Liver (tissue), 9 donors: ENCODE data around the gene ZNF8. TPM values are rescaled to one million over a fixed set of nuclear protein-coding genes. Genes with fewer than 3 reads are reported as not detected.
A peak's percentile ranks its signal among the peaks of the same experiment; 100 is the strongest.

Experiments
- DNase-seq: peaks from one replicate; pipeline ENCODE4 v3.0.0-alpha.2; 2017; ENCODE audit warnings: low spot score
- H3K27ac ChIP-seq, 2 donors: one replicate each; pipeline ENCODE4 v1.7.0; 2013; ENCODE audit warnings: inconsistent platforms in 2 of 2, low read length in 2 of 2, control low read depth in 1 of 2, low read depth in 1 of 2, mild to moderate bottlenecking in 1 of 2
- H3K27me3 ChIP-seq, 4 donors: one replicate each; pipeline versions ENCODE4 v1.6.1 to v1.7.0; 2013; ENCODE audit warnings: low read length in 3 of 4, inconsistent platforms in 1 of 4, mild to moderate bottlenecking in 1 of 4, moderate library complexity in 1 of 4; ENCODE audit not compliant: control insufficient read depth in 4 of 4, insufficient read depth in 4 of 4
- H3K36me3 ChIP-seq, 4 donors: one replicate each; pipeline versions ENCODE4 v1.6.1 to v1.7.0; 2013; ENCODE audit warnings: low read length in 3 of 4, mild to moderate bottlenecking in 3 of 4, low read depth in 1 of 4, moderate library complexity in 1 of 4; ENCODE audit not compliant: control insufficient read depth in 4 of 4, insufficient read depth in 3 of 4
- H3K4me1 ChIP-seq, 4 donors: one replicate each; pipeline versions ENCODE4 v1.6.1 to v1.7.0; 2013; ENCODE audit warnings: low read length in 3 of 4, mild to moderate bottlenecking in 3 of 4, moderate library complexity in 1 of 4; ENCODE audit not compliant: control insufficient read depth in 4 of 4, insufficient read depth in 4 of 4
- H3K4me3 ChIP-seq, 3 donors: one replicate each; pipeline versions ENCODE4 v1.6.1 to v1.7.0; 2013; ENCODE audit warnings: low read length in 3 of 3, control low read depth in 1 of 3, low read depth in 1 of 3, mild to moderate bottlenecking in 1 of 3
- H3K9ac ChIP-seq, 2 donors: one replicate each; pipeline ENCODE4 v1.7.0; 2013; ENCODE audit warnings: low read length in 2 of 2, mild to moderate bottlenecking in 2 of 2, moderate library complexity in 2 of 2, control low read depth in 1 of 2, low read depth in 1 of 2
- H3K9me3 ChIP-seq, 4 donors: one replicate each; pipeline versions ENCODE4 v1.6.1 to v1.7.0; 2013; ENCODE audit warnings: low read length in 3 of 4; ENCODE audit not compliant: control insufficient read depth in 4 of 4
- CTCF ChIP-seq: fragments of 150-350 bp; IDR thresholded peaks from 2 replicates; pipeline ENCODE4 v1.5.1; 2017; ENCODE audit warnings: improper control_type of control experiment, low read depth, low read length; ENCODE audit not compliant: missing input control
- EGR1 ChIP-seq, 2 donors: IDR thresholded peaks; 2 replicates each; pipeline ENCODE4 v1.6.1; 2016 to 2018; ENCODE audit warnings: antibody characterized with exemption in 2 of 2, low read depth in 2 of 2
- FOXA2 ChIP-seq: IDR thresholded peaks from 2 replicates; pipeline ENCODE4 v1.6.1; 2016; ENCODE audit warnings: antibody characterized with exemption
- JUND ChIP-seq, 2 donors: IDR thresholded peaks; 2 replicates each; pipeline ENCODE4 v1.6.1; 2016; ENCODE audit warnings: antibody characterized with exemption in 2 of 2
- MAX ChIP-seq: IDR thresholded peaks from 2 replicates; pipeline ENCODE4 v1.6.1; 2016; ENCODE audit warnings: antibody characterized with exemption
- RAD21 ChIP-seq, 2 donors: IDR thresholded peaks; 2 replicates each; pipeline ENCODE4 v1.6.1; 2016; ENCODE audit warnings: antibody characterized with exemption in 2 of 2, mild to moderate bottlenecking in 2 of 2
- RXRA ChIP-seq, 2 donors: IDR thresholded peaks; 2 replicates each; pipeline ENCODE4 v1.6.1; 2017 to 2018; ENCODE audit warnings: antibody characterized with exemption in 2 of 2, mild to moderate bottlenecking in 1 of 2
- YY1 ChIP-seq: IDR thresholded peaks from 2 replicates; pipeline ENCODE4 v1.6.1; 2016; ENCODE audit warnings: antibody characterized with exemption, mild to moderate bottlenecking
- ZBTB33 ChIP-seq: IDR thresholded peaks from 2 replicates; pipeline ENCODE4 v1.6.1; 2016; ENCODE audit warnings: antibody characterized with exemption
- whole genome bisulfite sequencing: extraction: QIAGEN DNeasy Blood & Tissue Kit; methylation state at CpG from one replicate; pipeline ENCODE4 v1.1.7; 2013; 5-methylcytosine and 5-hydroxymethylcytosine counted together
- polyA plus RNA-seq, 2 donors: library from polyadenylated mRNA; stranded (reverse) in 1 of 2; unstranded in 1 of 2; fragments of 200-250 nt in 1 of 2; fragments of >200 nt in 1 of 2; fragmentation: Nextera tagmentation in 1 of 2; extraction: Ambion mirVana in 1 of 2; gene quantifications; one replicate each; pipeline versions ENCODE4 v1.2.1 to v1.2.3, GENCODE V29; 2013 to 2015
- total RNA-seq, 2 donors: library from RNA; depleted of rRNA; stranded (reverse); fragments of >200 nt; gene quantifications; one replicate each; pipeline ENCODE4 v1.2.3, GENCODE V29; 2014
- TF ChIP-seq, protein P1 (sequence below): IDR thresholded peaks from 2 replicates; pipeline ENCODE4 v1.6.1; 2016; ENCODE audit warnings: antibody characterized with exemption, mild to moderate bottlenecking
- donor health status: healthy.
- donor health status: healthy.
- donor health status: healthy.
- donor health status: healthy.
- donor health status: healthy.

Gene ZNF8
- total and polyA plus RNA-seq, 4 donors: 0.37 to 4.6 (median 1.6) TPM

DNA sequence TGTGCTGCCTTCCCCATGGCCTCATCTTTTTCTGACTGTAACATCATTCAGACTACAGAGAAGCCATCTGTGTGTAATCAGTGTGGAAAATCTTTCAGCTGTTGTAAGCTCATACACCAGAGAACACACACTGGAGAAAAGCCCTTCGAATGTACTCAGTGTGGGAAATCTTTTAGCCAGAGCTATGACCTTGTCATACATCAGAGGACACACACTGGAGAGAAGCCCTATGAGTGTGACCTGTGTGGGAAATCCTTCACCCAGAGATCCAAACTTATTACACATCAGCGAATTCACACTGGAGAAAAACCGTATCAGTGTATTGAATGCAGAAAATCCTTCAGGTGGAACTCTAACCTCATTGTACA is 17.2 kb upstream of the ZNF8 start (continued):
- TF ChIP-seq MAX (no peak), JUND (IDR thresholded peaks at IDR 0.05) (no peak), RXRA (IDR thresholded peaks at IDR 0.05) (no peak)

DNA sequence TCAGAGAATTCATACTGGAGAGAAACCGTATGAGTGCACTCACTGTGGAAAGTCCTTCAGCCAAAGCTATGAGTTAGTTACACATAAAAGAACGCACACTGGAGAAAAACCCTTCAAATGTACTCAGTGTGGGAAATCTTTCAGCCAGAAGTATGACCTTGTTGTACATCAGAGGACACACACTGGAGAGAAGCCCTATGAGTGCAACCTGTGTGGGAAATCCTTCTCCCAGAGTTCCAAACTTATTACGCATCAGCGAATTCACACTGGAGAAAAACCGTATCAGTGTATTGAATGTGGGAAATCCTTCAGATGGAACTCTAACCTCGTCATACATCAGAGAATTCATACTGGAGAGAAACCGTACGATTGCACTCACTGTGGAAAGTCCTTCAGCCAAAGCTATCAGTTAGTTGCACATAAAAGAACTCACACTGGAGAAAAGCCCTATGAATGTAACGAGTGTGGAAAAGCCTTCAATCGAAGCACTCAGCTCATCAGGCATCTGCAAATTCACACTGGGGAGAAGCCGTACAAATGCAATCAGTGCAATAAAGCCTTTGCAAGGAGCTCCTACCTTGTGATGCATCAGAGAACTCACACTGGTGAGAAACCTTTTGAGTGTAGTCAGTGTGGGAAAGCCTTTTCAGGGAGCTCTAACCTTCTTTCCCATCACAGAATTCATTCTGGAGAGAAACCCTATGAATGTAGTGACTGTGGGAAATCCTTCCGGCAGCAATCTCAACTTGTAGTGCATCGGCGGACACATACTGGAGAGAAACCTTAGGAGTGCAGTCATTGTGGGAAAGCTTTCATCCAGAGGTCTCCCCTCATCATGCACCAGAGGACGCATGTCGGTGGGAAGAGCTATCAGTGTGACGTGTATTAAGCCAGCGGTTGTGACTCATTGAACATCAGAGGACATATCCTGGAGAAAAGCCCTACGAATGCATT is 16.5 kb upstream of the ZNF8 start:
- no peak for DNase-seq
- no peaks in the 10 kb centered on the region for H3K4me1 ChIP-seq
- H3K4me3 ChIP-seq: peak overlapping the region in 2 of 3 donors; percentile 61 to 70
- no peak overlapping the region for H3K9ac ChIP-seq
- TF ChIP-seq RAD21 (IDR thresholded peaks at IDR 0.05): no peak
- no peak for TF ChIP-seq FOXA2
- TF ChIP-seq, protein P1, sequence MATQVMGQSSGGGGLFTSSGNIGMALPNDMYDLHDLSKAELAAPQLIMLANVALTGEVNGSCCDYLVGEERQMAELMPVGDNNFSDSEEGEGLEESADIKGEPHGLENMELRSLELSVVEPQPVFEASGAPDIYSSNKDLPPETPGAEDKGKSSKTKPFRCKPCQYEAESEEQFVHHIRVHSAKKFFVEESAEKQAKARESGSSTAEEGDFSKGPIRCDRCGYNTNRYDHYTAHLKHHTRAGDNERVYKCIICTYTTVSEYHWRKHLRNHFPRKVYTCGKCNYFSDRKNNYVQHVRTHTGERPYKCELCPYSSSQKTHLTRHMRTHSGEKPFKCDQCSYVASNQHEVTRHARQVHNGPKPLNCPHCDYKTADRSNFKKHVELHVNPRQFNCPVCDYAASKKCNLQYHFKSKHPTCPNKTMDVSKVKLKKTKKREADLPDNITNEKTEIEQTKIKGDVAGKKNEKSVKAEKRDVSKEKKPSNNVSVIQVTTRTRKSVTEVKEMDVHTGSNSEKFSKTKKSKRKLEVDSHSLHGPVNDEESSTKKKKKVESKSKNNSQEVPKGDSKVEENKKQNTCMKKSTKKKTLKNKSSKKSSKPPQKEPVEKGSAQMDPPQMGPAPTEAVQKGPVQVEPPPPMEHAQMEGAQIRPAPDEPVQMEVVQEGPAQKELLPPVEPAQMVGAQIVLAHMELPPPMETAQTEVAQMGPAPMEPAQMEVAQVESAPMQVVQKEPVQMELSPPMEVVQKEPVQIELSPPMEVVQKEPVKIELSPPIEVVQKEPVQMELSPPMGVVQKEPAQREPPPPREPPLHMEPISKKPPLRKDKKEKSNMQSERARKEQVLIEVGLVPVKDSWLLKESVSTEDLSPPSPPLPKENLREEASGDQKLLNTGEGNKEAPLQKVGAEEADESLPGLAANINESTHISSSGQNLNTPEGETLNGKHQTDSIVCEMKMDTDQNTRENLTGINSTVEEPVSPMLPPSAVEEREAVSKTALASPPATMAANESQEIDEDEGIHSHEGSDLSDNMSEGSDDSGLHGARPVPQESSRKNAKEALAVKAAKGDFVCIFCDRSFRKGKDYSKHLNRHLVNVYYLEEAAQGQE: no peak
- TF ChIP-seq JUND (IDR thresholded peaks at IDR 0.05): no peak
- no peak for TF ChIP-seq CTCF
- TF ChIP-seq RXRA (IDR thresholded peaks at IDR 0.05): no peak
- TF ChIP-seq EGR1 (IDR thresholded peaks at IDR 0.05; ENCODE audit: low read depth in 2 of 2): no peak
- TF ChIP-seq YY1: no peak
- no peak for TF ChIP-seq ZBTB33
- TF ChIP-seq MAX: no peak
- 98% methylated on average over 19 of the region's 19 CpGs for WGBS
- H3K27ac ChIP-seq: no peak overlapping the region
- peaks cover 0 to 52% (median 35%) of the 10 kb centered on the region in 4 donors for H3K36me3 ChIP-seq
- peaks cover 81 to 94% (median 86%) of the 10 kb centered on the region in 4 donors for H3K9me3 ChIP-seq
- H3K27me3 ChIP-seq: no peaks in the 10 kb centered on the region
